K562 (cell line): ENCODE measurements around the gene CAPN5.

ENCODE experiments used
- ATF1 ChIP-seq, 2 experiments: fragments of 450-650 bp in 1 of 2; IDR thresholded peaks; 2 replicates each; pipeline ENCODE4 v1.6.1; 2016; ENCODE audit warnings: missing compliant biosample characterization in 1 of 2, missing genetic modification characterization in 1 of 2
- BCLAF1 ChIP-seq, 2 experiments: fragments of 450-650 bp in 1 of 2; IDR thresholded peaks; 2 replicates each; pipeline ENCODE4 v1.6.1; 2011 to 2017; ENCODE audit warnings: low read depth in 2 of 2, antibody characterized with exemption in 1 of 2, borderline replicate concordance in 1 of 2, low read length in 1 of 2, mild to moderate bottlenecking in 1 of 2, mixed read lengths in 1 of 2; ENCODE audit not compliant: control insufficient read depth in 1 of 2
- BRF1 ChIP-seq: IDR thresholded peaks from 3 replicates; pipeline ENCODE4 v1.6.1; 2011; ENCODE audit warnings: borderline replicate concordance, mild to moderate bottlenecking; ENCODE audit not compliant: insufficient read length; ENCODE audit errors: extremely low read depth
- GABPA ChIP-seq: fragments of 200-800 bp; sonication (Bioruptor generic); conservative IDR thresholded peaks from 2 replicates; pipeline ENCODE4 v1.6.1; 2016; ENCODE audit warnings: low read depth, missing genetic modification characterization, missing compliant biosample characterization
- RBM17 ChIP-seq: fragments of 200-400 bp; formaldehyde crosslinking; IDR thresholded peaks from 2 replicates; pipeline ENCODE4 v1.6.1; 2017; ENCODE audit warnings: low read depth, mild to moderate bottlenecking, low read length, borderline replicate concordance
- TF ChIP-seq, protein P1 (sequence below): fragments of 250-450 bp; sonication (Bioruptor Pico); IDR thresholded peaks from 2 replicates; pipeline ENCODE4 v1.5.1; 2021; ENCODE audit warnings: mild to moderate bottlenecking

GRCh38 chr11:77090046-77090372, 23.2 kb downstream of the CAPN5 start:
- no peak for TF ChIP-seq BCLAF1 (IDR thresholded peaks at IDR 0.05; ENCODE audit: borderline replicate concordance in 1 of 2, control insufficient read depth in 1 of 2, low read depth in 2 of 2, low read length in 1 of 2)
- TF ChIP-seq ATF1 (CRISPR knock-in tag; IDR thresholded peaks at IDR 0.05), result no peak
- no peak for TF ChIP-seq ATF1 (tag; IDR thresholded peaks at IDR 0.05)
- TF ChIP-seq RBM17, result no peak
- no peak for TF ChIP-seq BRF1
- TF ChIP-seq GABPA (tag), result no peak
- TF ChIP-seq, protein P1, sequence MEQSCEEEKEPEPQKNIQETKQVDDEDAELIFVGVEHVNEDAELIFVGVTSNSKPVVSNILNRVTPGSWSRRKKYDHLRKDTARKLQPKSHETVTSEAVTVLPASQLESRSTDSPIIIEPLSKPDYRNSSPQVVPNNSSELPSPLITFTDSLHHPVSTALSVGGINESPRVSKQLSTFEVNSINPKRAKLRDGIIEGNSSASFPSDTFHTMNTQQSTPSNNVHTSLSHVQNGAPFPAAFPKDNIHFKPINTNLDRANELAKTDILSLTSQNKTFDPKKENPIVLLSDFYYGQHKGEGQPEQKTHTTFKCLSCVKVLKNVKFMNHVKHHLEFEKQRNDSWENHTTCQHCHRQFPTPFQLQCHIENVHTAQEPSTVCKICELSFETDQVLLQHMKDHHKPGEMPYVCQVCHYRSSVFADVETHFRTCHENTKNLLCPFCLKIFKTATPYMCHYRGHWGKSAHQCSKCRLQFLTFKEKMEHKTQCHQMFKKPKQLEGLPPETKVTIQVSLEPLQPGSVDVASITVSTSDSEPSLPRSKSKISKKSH, result no peak
